HG02943 (cell line): ENCODE data around the gene HS3ST3A1.
"Not testable (repeated sequence)": the region's sequence is repeated elsewhere in the genome, so short reads cannot be mapped to it uniquely, and the experiment has no call there.

Experiments
- ATAC-seq: cut with Tn5 transposase; IDR thresholded peaks from one replicate; pipeline ENCODE4 v1.9.1; 2021; ENCODE audit warnings: mild to moderate bottlenecking, low read depth, moderate library complexity; ENCODE audit not compliant: unreplicated experiment

Gene HS3ST3A1

DNA sequence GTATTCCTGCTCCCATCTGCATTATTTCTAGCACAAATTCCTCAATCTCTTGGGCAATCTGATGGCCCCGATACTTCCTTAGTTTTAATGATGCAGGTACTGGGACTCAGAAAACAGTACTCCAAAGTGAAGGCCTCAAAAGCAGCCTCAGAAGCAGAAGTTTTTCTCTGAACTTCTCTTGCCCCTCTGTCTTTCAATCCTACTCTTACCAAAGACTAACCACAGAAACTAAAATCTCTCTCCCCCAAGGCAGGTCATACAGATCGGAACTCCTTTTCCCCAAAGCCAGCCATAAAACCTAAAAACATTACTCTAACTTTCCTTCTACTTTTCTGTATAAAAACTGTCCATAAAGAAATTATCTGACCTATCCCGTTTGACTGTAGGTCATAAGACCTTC, 103.5 kb downstream of the HS3ST3A1 start:
- no peak for ATAC-seq

DNA sequence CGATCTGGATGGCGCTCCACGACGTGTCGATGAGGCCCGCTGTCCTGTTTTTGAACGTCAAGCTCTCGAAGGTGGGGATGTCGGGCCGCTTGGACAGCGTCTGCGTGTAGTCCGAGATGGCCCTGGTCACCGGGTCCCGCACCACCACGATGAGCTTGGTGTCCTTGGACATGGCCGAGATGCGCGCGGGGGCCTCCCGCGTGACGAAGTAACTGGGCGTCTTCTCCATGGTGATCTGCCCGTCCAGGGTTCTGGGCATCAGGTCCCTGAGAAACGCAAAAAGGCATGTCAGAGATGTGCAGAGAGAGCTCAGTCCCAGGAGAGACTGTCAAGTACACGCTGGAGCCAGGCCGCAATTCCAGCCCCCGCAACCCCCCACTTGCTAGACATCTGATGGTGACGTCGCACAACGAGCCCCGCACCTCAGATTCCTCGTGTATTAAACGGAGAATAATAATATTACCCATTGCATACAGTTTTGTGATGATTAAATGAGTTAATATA, 105.1 kb downstream of the HS3ST3A1 start:
- not testable (repeated sequence) for ATAC-seq

DNA sequence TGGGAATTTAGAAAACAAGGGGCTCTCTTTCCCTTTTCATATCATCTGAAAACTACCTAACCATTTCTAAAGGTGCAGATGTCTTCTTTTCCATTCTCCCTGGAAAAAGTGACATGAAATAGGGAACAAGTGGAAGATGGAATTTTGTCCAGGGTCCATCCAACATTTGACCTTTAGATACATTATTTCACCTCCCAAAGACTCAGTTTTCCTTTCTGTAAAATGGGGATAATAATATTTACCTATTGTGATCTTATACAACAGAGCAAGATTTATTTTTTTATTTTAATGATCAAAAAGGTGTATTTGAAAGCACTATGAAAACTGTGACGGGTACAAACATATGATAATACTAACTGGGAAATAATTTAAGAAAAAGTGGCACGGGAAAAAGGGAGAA, 106.3 kb downstream of the HS3ST3A1 start:
- ATAC-seq: no peak

DNA sequence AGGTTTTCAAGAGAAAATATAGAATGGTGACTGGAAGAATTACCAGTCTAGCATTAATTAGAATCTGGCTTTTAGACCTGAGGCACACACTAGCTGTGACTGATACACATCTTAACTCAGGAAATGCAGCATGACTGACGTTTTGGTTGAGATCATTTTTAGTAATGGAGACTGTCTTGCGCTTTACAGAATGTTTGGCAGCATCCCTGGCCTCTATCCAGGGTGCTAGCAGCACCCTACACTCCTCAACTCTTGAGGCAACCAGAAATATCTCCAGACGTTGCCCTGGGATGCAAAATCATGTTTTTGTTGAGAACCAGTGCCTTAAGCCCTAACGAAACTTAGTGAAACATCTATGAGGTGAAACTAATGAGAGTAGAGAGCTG, 109.0 kb downstream of the HS3ST3A1 start:
- no peak for ATAC-seq

DNA sequence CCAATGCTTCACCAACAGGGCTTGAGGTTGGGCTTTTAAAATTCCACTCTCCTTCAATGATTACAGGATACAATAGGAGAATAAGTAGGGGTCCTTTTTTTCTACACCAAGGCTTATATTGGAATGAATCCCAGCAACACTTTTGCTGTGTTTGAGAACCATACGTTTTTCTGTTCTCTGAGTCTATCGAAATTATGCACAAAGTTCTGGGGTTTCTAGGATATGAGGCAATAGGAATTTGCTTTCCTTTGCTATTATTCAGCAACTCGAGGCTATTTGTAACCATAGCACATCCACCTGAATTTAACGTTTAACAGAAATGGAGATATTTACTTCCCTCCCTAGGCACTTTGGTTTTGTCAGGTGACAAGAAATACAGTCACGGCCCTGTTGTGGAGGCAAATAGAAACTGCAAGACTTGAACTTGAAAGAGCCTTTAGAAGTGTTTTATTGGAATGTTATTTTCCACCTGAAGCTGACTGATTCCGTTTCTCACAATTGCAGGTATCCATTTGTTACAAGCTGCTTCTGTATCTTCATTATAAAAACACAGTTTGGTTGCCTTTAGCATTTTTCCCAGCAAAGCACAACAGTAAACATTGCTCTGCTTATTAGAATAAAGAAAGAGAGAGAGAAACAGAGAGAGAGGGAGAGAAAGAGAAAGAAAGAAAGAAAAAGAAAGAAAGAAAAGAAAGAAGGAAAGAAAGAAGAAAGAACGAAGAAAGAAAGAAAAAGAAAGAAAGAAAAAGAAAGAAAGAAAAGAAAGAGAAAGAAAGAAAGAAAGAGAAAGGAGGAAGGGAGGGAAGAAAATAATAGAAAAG, 109.6 kb downstream of the HS3ST3A1 start:
- no peak for ATAC-seq

DNA sequence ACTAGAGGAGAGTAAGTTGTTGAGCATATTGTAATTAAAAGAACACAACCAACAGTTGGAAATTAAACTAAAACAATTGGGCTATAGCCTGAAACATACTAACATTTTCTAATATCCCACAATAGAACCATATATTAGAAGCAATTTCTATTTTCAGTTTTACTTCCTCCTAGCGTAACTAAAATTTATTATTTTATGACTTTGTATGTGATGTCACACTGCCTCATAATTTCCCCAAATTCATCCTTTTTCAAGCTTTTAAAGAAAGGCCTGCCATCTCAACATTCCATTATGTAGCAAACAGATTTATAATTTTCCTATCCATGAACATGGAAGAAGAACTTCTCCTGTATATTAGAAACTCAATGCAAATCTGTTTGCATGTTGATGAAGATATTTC, 110.2 kb downstream of the HS3ST3A1 start:
- no peak for ATAC-seq

DNA sequence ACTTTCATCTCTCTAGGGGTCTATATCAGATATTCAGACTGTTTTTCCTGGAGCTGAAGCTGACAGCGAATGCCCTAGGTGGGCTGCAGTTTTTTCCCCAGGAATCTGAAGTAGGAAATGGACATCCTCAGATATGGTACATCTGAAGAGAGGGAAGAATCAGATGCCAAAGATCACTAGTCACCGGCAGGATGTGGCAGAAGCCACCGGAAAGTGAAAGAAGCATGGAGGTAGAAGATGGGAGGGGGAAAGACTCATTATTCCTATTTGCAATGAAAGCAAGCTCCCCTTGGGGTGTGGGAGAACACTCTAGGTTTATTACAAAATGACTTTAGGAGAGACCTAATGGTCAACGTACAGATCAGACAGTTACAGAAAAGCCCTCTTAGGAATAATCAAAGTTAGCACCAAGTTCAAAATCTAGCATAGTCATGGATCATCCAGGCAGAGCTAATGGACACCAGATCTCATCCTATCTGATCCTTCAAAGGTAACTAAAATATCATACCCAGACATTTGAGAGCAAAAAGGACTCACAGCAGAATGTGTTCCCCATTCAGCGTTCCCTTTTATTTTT, 110.7 kb downstream of the HS3ST3A1 start:
- no peak for ATAC-seq

DNA sequence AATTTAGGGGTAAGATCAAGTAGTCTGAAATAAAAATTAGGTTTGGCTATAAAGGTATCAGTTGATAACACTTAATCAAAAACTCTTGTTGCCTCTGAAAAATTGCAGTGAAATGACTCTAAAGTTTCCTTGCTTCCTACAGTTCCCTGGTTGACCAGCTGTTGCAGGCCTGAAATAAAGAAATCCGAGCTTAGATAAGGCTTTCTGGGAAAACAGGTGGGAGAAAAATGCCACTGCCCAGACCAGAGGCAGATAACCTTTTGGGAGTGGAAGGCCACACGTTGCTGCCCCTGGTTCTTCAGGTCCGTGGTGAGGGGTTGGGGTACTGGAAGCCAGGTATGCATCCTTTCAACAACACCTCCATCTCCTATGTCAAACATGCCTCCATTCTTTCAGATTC, 111.3 kb downstream of the HS3ST3A1 start:
- ATAC-seq: no peak

DNA sequence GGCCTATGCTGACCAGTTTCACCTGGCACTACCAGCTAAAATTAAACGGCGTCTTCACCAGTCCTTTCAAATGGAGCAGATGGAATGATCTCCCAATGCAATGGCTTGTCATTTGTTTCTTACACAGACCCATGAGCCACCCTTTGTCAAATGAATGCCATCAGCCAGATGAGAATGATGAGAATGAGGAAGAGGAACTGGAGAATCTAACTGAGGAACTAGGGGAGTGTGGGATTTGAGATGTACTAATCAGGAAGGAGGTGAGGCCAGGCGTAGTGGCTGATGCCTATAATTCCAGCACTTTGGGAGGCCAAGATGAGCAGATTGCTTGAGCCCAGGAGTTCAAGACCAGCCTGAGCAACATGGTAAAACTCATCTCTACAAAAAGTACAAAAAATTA, 116.4 kb downstream of the HS3ST3A1 start:
- no peak for ATAC-seq

DNA sequence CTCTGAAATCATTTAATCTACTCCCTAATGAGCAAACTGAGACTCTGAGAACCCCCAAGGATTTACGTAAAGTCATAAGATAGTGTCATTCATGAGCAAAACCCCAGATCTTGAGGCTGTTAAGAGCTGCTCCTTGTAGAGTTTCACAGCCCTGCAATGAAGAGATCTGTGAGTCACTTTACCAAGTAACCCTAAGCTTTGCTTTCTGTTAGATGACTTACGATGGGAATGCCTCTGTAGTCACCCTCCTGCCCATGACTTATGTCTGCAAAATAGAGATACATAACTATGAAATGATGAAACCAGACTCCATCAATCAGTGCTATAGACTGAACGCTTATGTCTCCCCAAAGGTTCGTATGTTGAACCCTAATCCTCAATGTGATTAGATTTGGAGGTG, 117.7 kb downstream of the HS3ST3A1 start:
- ATAC-seq: no peak

DNA sequence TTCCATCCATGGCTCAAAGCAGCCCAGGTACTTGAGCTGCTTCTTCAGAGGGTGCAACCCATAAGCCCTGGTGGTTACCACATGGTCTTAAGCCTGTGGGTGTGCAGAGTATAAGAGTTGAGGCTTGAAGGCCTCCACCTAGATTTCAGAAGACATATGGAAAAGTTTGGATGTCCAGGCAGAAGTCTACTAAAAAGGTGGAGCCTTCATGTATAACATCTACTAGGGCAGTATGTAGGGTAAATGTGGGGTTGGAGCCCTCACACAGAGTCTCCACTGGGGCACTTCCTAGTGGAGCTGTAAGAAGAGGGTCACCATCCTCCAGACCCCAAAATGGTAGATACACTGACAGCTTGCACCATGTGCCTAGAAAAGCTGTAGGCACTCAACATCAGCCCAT, 120.9 kb downstream of the HS3ST3A1 start:
- no peak for ATAC-seq

DNA sequence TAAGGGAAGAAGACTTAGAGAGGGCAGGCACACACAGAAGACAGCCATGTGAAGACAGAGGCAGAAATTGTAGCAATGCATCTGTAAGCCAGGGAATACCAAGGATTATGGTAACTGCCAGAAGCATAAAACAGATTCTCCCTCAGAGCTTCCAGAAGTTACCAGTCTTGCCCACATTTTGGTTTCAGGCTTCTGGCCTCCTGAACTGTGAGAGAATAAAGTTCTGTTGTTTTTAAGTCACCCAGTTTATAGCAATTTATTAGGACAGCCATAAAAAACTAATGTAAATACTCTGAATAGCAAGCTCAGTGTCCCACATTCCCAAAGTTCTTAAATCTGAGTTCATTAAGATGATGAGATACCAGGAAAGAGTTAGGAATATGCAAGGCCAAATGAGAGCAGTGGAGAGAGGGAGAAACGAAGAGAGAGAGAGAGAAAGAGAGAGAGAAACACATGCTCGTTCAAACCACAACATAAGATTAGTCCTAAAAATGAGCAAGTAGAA, 123.4 kb downstream of the HS3ST3A1 start:
- no peak for ATAC-seq

DNA sequence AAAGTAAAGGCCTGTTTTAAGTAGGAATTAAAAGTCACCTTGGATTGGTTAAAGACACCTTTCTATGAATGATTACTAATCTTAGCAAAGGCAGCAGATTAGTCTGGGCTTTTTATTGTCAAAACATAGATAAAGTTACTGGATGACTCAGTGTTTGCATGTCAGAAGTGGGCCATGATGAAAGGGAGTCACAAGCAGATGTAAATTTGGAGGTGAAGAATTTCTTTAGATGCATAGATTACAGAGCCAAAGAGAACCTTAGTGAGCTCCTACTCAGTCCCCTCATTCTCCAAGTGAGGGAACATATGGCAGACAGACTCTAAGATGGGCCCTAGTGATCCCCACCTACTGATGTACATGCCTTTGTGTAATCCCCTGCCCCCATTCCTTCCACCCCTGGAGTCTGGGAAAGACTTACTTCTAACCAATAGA, 124.5 kb downstream of the HS3ST3A1 start:
- ATAC-seq: no peak

DNA sequence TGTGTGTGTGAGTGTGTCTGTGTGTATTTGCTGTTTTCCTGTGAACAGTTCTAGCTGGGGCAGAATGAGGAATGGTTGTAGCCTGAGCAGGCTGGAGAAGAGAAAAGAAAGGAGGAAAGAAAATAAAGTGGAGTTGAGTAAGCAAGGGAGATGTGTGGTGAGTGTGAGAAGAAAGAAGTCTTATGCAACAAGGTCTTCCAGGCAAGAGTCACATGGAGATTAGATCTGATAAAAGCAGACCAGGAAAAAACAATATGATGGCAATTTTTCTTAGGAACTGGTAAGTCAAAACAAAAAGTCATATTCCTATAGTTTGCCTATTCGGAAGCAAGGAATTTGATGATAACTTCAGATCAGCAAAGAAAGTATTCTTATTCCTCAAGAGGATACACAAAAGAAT, 125.0 kb downstream of the HS3ST3A1 start:
- no peak for ATAC-seq

DNA sequence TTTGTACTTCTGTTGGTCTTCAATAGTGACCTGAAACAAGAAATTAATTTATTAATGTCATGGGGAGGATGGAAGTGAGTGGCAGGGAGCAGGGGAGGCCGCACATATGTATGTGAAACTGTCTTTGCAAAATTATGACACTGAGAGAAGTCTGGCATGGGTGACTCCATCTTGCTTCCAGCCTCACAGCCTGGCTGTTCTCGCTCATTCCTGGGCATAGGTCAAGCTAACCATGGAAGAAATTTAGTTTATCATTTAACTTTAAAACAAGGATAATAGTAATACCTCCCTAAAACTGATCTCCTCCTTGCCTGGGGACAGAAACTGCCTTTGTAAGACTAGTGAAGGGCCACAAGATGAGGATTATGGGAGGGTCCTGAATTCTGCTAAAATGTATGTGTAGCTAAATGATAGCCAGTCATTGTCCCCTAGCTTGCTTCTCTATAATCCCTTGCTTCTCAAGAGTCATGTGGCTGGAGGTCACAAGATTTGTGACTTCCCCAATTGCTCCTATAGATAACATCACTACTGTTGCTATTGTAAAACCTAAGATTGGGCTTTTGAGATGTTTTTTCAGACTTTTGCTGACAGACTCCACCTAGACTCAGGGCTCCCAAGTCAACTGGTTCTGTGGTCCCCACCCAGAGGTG, 126.0 kb downstream of the HS3ST3A1 start:
- ATAC-seq: no peak

DNA sequence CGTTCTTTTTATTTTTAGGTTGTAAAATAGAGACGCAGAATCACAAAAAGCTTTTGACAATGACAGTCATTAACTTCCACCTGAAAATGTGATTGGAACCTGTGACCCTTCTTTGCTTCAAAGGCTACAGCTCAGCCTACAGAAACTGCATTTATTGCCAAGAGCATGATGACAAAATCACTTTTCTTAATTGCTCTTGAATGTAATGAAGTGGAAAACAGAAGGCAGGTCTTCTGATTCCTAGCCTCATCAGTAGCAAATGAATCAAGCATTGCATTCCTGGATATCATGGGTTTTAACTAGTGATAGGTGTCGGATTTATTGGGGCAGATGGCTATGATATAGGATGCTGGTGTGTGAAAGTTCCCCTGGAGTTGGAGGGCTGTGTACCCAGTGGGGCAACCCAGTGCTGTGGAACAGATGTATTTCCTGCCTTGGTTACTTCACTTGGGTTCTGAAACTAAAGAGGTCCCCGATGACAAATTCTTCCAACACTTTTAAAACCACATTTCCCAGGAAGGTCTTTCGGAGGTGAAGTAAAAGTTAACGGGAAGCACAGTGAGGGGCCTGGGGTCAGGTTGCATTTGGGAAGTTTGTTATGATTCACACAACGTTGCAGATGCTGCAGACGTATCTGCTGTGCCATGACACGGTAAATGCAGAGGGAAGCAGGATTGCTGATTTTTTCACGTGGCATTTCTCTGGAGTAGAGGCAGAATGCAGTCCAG, 127.5 kb downstream of the HS3ST3A1 start:
- ATAC-seq: no peak

DNA sequence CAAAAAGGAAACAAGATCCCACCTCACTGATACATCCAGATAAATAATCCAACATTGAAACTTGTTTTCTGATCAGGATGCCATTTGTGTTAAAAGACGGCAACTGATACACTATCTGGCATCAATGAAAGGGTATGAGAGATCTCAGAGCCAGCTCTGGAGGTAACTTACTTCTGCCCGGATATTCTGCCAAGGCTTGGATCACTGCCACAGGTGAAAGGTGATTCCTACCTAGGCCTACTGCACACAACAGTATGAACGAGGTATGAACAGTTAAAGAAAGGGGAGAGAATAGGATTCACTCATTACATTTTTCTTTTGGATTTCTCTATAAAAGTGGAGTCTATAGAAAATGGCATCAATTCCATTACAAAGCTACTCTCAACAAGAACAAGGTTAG, 136.1 kb downstream of the HS3ST3A1 start:
- ATAC-seq: no peak

DNA sequence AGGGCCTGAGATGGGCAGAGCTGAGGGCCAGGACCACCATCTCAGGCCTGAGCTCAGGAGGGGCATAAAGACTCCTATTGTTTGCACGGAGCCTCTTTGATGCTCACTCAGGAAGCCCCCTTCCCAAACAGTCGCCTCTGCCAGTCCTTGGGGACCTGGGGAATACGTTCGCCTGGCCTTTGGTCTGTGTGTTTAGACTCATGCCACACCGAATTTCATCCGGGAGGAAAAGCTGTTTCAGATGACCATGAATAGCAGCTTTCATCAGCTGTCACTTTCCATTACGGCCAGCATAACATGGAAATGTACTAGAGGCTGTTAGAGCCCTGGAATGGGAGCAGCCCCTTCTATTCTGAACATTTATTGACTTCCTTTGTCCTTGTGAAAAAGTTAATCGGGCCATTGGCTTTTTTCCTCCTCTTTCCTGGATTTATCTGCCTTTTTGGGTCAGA, 139.0 kb downstream of the HS3ST3A1 start:
- no peak for ATAC-seq

DNA sequence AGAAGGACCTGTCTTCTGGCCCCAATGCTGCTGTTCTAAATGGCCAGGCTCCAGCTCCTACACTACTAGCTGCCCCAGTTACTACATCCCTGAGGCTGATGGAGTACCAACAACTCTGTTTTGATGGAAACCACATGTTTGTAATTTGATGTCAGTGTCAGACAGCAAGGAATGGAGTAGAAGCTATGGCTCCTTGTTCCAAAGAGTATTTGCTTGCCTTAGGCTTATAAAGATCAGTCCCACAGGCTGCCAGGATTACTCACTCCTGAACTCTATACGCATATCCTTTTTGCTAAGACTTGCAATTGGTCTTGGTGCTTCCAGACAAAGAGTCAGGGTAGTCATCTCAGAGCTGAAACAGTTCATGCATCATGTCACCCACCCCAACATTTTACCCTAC, 139.6 kb downstream of the HS3ST3A1 start:
- no peak for ATAC-seq

DNA sequence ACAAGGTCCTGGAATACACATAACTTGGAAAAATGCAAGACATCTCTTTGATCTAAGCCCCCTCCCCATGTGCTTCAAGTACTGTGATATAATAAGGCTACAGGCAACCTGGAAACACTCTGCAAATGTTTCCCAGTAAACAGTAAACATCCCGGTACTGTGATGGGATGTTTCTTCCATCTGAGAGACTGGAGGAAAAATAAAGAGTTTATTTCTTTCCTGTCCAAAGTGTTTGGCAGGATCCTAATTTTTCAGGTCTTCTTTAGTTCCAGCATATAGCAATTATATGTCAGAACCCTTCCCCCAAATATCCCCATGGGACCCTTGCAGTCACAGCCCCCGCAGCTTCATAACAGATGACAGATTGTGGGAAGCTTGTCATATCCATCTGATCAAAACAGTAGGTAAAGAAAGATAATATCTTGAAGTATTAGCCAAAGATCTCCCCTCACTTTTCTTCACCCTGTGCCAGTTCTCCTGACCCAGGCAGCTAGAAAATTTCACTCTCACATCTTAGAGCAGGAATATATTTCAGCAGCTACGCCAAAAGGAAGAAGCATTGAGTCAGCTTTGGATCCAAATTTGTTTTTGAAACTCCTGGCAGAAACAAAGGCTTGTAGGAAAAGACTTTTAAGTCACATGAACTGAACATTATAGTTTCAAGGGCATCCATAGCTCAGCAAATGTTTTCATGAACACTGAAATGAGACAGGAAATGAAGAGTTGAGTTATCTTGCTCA, 141.3 kb downstream of the HS3ST3A1 start:
- ATAC-seq: no peak
